RWPE1 (cell line): ENCODE data around the gene SPRY2.

Experiments used
- CTCF ChIA-PET: fragments of 350-600 bp; sonication (Branson Sonifier 250); formaldehyde crosslinking; extraction: SDS; loops from one replicate; lab custom pipeline; 2021; lab: Yijun Ruan, JAX
- POLR2A ChIA-PET: fragments of 400-600 bp; formaldehyde crosslinking; extraction: SDS; loops from one replicate; lab custom pipeline; 2020; ENCODE audit warnings: antibody characterized with exemption; ENCODE audit not compliant: low non-redundant PET; lab: Yijun Ruan, JAX
- DNase-seq: peaks from one replicate; pipeline ENCODE4 v3.0.0; 2012; ENCODE audit warnings: low spot score
- H3K27ac ChIP-seq: fragments of 450-650 bp; 2 replicates; pipeline ENCODE4 v1.5.1; 2017
- CTCF ChIP-seq: fragments of 450-650 bp; conservative IDR thresholded peaks from 2 replicates; pipeline ENCODE4 v1.5.1; 2017; ENCODE audit warnings: low read depth, mild to moderate bottlenecking

Gene SPRY2

GRCh38 chr13:80342471-80343371, 1.8 kb upstream of the SPRY2 start:
- peak overlapping the region; percentile 80 for H3K27ac ChIP-seq
- DNase-seq, result peak; percentile 62
- CTCF ChIA-PET, result interaction anchor here (0.6 to 3.0 kb wide), 21 partner anchors 17 to 1633 kb away, joined by 3 to 14 read pairs (median 3); no protein-coding TSS in a partner anchor
- POLR2A ChIA-PET, result no interaction called here
- TF ChIP-seq CTCF, result peak; percentile 97

- ChIA-PET CTCF (interaction anchor here (0.6 to 3.0 kb wide), 5 partner anchors 18 to 675 kb away, joined by 3 to 14 read pairs (median 4); no protein-coding TSS in a partner anchor), POLR2A (no interaction called here)
- TF ChIP-seq CTCF, result no peak
- no peak for DNase-seq
- H3K27ac ChIP-seq, result peak overlapping the region; percentile 96
Measured at GRCh38 chr13:80341756-80342370, 937 bp upstream of the SPRY2 start.

GRCh38 chr13:80340651-80341100, 250 bp downstream of the SPRY2 start:
- CTCF ChIA-PET, result interaction anchor here (0.7 kb wide), 2 partner anchors 303 to 670 kb away, joined by 3 to 4 read pairs; no protein-coding TSS in a partner anchor

GRCh38 chr13:80339912-80340650, 845 bp downstream of the SPRY2 start:
- TF ChIP-seq CTCF, result no peak
- CTCF ChIA-PET, result interaction anchor here (0.7 to 1.0 kb wide), 3 partner anchors 302 to 669 kb away, joined by 3 to 4 read pairs (median 3); no protein-coding TSS in a partner anchor
- peak; percentile 19 for DNase-seq
- peak overlapping the region; percentile 96 for H3K27ac ChIP-seq
- POLR2A ChIA-PET, result interaction anchor here (0.6 kb wide), 1 partner anchor 342 kb away, joined by 4 read pairs; no protein-coding TSS in a partner anchor

More at GRCh38 chr13:80340651-80341100, 250 bp downstream of the SPRY2 start:
- TF ChIP-seq CTCF, result no peak
- DNase-seq, result peak; percentile 11
- POLR2A ChIA-PET, result interaction anchor here (0.6 to 0.7 kb wide), 3 partner anchors 176 to 533 kb away, joined by 3 to 4 read pairs (median 3); no protein-coding TSS in a partner anchor
- H3K27ac ChIP-seq, result peak overlapping the region; percentile 96

GRCh38 chr13:80339563-80339911, 1.4 kb downstream of the SPRY2 start:
- ChIA-PET CTCF (interaction anchor here (0.6 to 1.0 kb wide), 2 partner anchors 366 to 661 kb away, joined by 3 to 9 read pairs; no protein-coding TSS in a partner anchor), POLR2A (interaction anchor here (0.6 kb wide), 1 partner anchor 260 kb away, joined by 3 read pairs; no protein-coding TSS in a partner anchor)
- peak; percentile 26 for DNase-seq
- TF ChIP-seq CTCF, result no peak
- peak overlapping the region; percentile 96 for H3K27ac ChIP-seq
